ENCODE measurements around the gene NRG3.

Gene NRG3

GRCh38 chr10:82452676-82453075 lies 577.7 kb downstream of the NRG3 start:
- no peak for DNase-seq (ENCODE audit: extremely low read depth in 1 of 2, low read depth in 1 of 2)

DNA sequence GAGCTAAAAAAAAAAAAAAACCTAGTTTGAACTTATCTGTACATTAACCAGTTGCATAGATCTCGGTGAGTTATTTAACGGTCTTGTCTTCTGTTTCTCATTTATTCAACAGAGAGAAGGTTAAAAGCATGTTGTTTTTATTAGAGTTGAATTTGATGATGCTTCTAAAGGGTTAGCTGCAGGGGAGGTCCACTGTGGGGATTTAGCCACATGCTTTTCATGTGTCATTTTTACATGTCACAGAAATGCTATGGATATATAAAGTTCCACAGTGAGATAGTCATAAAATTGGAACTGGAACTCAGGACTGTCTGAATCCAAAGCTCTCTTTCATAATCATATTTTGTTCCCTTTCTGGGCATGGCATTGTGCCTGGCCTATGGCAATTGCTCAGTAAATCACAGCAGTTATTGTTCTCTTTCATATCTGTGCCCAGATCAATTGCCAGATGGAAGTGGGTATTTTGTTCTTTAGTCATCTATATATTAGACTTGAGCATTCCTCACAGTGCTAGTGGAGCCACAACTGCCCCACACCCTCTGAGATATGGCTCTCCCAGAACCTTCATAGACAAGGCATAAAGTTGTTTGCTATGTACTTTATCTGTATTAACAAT lies 578.8 kb downstream of the NRG3 start:
- DNase-seq (ENCODE audit: extremely low read depth in 1 of 2, low read depth in 1 of 2): no peak

- no peak for DNase-seq (ENCODE audit: extremely low read depth in 1 of 2, low read depth in 1 of 2)
Measured at GRCh38 chr10:82462910-82463551, 588.0 kb downstream of the NRG3 start.

DNA sequence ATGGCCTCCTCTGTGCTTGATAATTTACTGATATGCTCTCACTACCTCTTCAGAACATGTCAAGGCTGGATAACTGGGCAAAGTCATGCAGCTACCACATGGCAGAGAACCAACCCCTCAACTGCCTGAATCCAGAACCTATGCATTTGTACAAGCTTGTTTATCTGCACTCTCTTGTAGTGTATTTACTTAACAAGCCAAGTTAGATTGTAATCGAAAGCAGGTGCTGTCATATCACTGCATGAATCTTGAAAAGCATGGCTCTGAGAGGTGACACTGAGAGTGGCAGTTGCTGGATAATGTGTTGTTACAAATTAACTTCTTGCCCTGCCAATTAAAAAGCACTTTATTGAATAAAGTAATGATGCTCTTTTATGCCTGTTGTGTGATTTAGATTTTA lies 588.6 kb downstream of the NRG3 start:
- no peak for DNase-seq (ENCODE audit: extremely low read depth in 1 of 2, low read depth in 1 of 2)

DNA sequence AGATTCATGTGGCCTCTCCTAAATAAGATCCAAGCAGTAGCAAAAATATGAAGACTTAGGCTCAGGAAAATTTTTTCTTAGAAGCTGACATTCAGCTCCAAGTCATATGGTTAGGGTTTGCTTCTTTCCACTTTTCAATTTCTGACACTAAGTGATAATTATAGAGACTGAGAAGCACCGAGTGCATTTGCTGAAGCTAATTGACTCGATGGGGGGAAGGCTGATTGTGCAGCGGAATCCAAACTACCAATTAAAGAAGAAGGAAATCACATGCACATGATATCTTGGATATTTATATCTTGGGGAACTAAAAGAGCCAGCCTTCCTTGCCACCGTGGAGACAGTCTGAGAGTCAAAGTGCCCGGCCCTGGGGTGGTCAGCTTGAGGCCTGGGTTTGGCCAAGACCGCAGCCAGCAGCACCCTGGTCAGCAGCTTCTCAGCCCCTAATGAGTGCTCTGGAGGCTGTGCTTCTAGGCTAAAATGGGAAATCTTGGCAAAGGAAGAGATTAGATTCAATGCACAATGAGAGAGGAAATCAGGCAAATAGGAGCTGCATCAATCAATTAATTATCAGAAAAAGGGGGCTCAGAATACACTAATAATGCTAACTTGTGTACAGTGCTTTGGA lies 589.3 kb downstream of the NRG3 start:
- DNase-seq (ENCODE audit: extremely low read depth in 1 of 2, low read depth in 1 of 2): no peak

- DNase-seq (ENCODE audit: extremely low read depth in 1 of 2, low read depth in 1 of 2): no peak
Measured at GRCh38 chr10:82464966-82465365, 590.0 kb downstream of the NRG3 start.

GRCh38 chr10:82468453-82468852 lies 593.5 kb downstream of the NRG3 start:
- DNase-seq (ENCODE audit: extremely low read depth in 1 of 2, low read depth in 1 of 2): no peak

- no peak for DNase-seq (ENCODE audit: extremely low read depth in 1 of 2, low read depth in 1 of 2)
Measured at GRCh38 chr10:82472406-82473335, 597.7 kb downstream of the NRG3 start.

DNA sequence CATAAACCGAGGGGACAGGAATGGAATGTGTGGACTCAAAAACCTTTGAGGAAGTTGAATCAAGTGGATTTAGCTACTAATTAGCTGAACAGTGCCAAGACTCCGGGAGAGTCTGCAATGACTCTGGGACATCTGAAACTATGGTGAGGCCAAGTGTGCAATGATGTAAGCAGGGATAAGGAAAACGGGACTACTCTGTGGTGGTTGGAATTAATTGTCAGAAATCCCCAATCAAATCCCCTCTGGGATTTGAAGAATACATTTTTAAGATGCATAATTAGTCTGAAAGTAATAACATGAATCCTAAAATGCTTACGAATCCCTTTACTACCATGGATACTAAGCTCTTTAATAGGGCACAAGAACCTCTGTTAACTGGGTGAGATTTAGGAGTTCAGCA lies 602.8 kb downstream of the NRG3 start:
- DNase-seq (ENCODE audit: extremely low read depth in 1 of 2, low read depth in 1 of 2): no peak

DNA sequence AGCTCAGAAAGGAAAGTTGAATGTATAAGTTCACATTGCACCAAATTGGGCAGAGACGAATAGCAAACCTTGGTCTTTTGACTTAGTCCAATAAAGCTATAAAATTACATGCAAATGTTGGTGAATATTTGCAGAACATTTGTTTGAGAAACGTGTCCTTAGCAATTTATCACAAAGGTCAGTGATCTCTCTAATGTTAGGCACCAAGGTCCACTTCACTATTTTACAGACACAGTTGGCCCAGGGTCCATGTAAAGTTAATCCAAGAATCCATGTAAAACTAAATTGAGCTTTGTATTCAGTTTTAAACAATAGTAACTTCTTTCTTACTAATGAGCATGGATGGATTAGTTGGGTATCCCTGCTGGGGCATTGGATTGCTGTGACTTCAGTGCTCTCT lies 617.7 kb downstream of the NRG3 start:
- DNase-seq (ENCODE audit: extremely low read depth in 1 of 2, low read depth in 1 of 2): no peak

DNA sequence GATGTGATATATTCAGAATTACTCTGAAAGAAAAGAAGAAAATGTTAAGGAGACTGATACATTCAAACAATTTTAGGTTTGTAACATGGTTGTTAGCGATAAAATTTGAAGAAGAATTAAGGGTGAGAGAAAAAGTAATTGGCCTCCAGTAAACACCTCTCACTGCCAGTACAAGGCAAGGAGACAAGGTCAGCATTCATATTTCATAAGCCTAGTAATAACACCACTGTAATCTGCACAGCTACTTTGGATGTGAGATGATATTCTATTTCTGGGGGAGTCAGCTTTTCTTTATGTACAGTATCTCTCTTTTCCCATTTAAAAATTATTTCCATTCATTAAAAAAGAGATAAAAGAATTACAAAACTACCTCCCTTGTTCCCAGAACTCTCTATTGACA lies 621.1 kb downstream of the NRG3 start:
- DNase-seq (ENCODE audit: extremely low read depth in 1 of 2, low read depth in 1 of 2): no peak

DNA sequence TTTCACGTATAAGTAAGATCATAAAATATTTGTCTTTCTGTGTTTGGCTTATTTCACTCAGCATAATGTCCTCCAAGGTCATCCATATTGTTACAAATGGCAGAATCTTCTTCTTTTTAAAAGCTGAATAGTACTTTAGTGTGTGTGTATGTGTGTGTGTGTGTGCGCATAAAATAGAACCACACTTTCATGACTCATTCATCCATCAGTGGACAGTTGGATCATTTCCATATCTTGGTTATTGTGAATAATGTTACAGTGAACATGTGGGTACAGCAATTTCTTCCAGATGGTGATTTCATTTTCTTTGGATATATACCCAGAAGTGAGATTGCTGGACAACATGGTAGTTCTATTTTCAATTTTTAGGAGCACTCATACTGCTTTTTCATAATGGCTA lies 622.4 kb downstream of the NRG3 start:
- DNase-seq (ENCODE audit: extremely low read depth in 1 of 2, low read depth in 1 of 2): no peak

- no peak for DNase-seq (ENCODE audit: extremely low read depth in 1 of 2, low read depth in 1 of 2)
Measured at GRCh38 chr10:82498976-82499375, 624.0 kb downstream of the NRG3 start.

GRCh38 chr10:82505009-82505408 lies 630.0 kb downstream of the NRG3 start:
- no peak for DNase-seq (ENCODE audit: extremely low read depth in 1 of 2, low read depth in 1 of 2)

GRCh38 chr10:82506680-82507376 lies 631.8 kb downstream of the NRG3 start:
- DNase-seq (ENCODE audit: extremely low read depth in 1 of 2, low read depth in 1 of 2): no peak

DNA sequence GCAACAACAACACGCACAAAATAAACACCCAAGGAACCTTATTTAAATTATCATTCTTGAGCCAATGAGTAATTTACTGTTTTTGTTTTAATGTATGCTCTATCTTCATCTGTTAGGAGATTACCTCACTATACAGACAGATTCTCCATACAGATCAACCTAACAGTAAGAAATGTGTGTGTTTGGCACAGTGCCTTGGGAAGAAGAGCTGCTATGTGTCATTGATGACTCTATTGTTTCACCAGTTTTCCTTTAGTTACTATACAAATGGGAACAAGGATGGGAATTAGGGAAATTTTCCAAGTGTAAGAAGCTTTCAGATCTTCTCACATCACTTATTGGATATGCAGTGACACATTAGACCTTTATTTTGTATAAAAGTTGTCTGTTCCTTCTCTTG lies 640.3 kb downstream of the NRG3 start:
- DNase-seq (ENCODE audit: extremely low read depth in 1 of 2, low read depth in 1 of 2): no peak

DNA sequence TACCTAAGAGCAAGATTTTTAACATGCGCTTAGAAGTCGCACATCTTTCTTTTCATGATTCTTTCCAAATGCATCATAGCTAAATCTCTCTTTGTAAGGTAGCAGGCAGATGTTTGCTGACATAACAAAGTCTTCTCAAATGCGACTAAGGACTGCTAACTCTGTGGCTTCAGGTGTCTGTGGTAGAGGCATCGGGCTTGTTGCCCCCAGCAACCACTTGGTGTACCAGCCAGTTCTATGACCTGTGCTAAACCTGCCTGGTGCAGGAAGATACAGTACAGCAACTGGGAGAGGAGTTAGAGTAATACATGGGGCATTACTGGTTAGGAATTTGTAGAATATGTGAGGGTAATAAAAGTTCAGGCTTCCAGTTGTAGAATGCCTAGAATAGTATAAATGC lies 654.1 kb downstream of the NRG3 start:
- no peak for DNase-seq (ENCODE audit: extremely low read depth in 1 of 2, low read depth in 1 of 2)

GRCh38 chr10:82535457-82535856 lies 660.5 kb downstream of the NRG3 start:
- DNase-seq (ENCODE audit: extremely low read depth in 1 of 2, low read depth in 1 of 2): no peak

GRCh38 chr10:82536668-82537067 lies 661.7 kb downstream of the NRG3 start:
- no peak for DNase-seq (ENCODE audit: extremely low read depth in 1 of 2, low read depth in 1 of 2)

DNA sequence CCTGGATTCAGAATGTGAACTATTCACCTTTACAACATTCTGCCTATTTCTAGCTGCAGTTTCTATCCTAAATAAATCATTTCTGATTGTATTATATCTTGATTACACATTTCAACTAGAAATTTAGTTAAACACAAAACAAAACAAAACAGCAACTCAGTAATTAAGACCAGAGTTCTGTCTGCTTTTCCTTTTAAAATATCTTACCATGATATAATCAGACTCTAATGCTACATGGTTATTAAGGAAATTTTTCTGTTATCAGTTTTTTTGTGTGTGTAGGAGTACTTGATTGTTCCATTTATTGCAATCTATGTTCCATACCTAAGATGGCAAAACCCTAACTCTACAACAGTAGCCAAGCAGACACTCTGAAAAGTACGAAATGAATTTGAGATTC lies 663.3 kb downstream of the NRG3 start:
- DNase-seq (ENCODE audit: extremely low read depth in 1 of 2, low read depth in 1 of 2): no peak

DNA sequence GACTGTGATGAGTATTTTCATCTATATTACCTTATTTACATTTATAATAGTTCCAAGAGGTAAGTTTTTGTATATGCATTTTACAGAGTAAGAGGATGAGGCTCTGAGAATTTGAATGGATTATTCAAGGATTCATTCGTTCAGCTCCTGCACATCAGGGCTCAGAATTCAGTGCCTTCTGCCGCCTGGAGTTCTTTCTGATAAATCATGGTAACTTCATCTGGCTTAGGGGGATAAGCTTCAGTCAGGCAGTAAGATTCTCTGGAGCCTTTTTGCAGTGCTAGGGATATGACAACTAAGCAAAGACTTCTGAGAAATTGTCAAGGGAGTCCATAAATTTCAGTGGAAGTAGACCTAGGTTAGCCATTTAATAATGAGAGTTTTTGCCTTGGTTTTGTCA lies 668.6 kb downstream of the NRG3 start:
- no peak for DNase-seq (ENCODE audit: extremely low read depth in 1 of 2, low read depth in 1 of 2)
